HG03571 (cell line): ENCODE data around the gene BIRC2.
"Not testable (repeated sequence)": the region's sequence is repeated elsewhere in the genome, so short reads cannot be mapped to it uniquely, and the experiment has no call there.

Source experiments
- ATAC-seq: cut with Tn5 transposase; IDR thresholded peaks from one replicate; pipeline ENCODE4 v1.9.1; 2021; ENCODE audit not compliant: unreplicated experiment

BIRC2 gene

GRCh38 chr11:102322560-102322959 lies 24.5 kb upstream of the BIRC2 start:
- ATAC-seq = no peak

GRCh38 chr11:102323542-102324251 lies 23.3 kb upstream of the BIRC2 start:
- ATAC-seq = no peak

GRCh38 chr11:102325088-102325487 lies 21.9 kb upstream of the BIRC2 start:
- ATAC-seq = no peak

- ATAC-seq = no peak
Measured at GRCh38 chr11:102328748-102329147, 18.3 kb upstream of the BIRC2 start.

GRCh38 chr11:102330231-102330630 lies 16.8 kb upstream of the BIRC2 start:
- no peak for ATAC-seq

GRCh38 chr11:102331341-102331740 lies 15.7 kb upstream of the BIRC2 start:
- no peak for ATAC-seq

GRCh38 chr11:102332611-102332994 lies 14.4 kb upstream of the BIRC2 start:
- no peak for ATAC-seq

- no peak for ATAC-seq
Measured at GRCh38 chr11:102338479-102339010, 8.5 kb upstream of the BIRC2 start.

GRCh38 chr11:102341311-102341710 lies 5.7 kb upstream of the BIRC2 start:
- ATAC-seq = not testable (repeated sequence)

GRCh38 chr11:102341844-102342318 lies 5.1 kb upstream of the BIRC2 start:
- peak; percentile 36 for ATAC-seq

GRCh38 chr11:102343809-102344208 lies 3.2 kb upstream of the BIRC2 start:
- ATAC-seq = no peak

- no peak for ATAC-seq
Measured at GRCh38 chr11:102345904-102346303, 1.1 kb upstream of the BIRC2 start.

GRCh38 chr11:102346456-102346747 lies 612 bp upstream of the BIRC2 start:
- no peak for ATAC-seq

GRCh38 chr11:102347462-102348370 lies 702 bp downstream of the BIRC2 start:
- ATAC-seq = peak; percentile 14

- no peak for ATAC-seq
Measured at GRCh38 chr11:102357116-102357515, 10.1 kb downstream of the BIRC2 start.

GRCh38 chr11:102359372-102359771 lies 12.4 kb downstream of the BIRC2 start:
- ATAC-seq = no peak

GRCh38 chr11:102360681-102361080 lies 13.7 kb downstream of the BIRC2 start:
- ATAC-seq = no peak

- ATAC-seq = peak; percentile 98
Measured at GRCh38 chr11:102361086-102362031, 14.3 kb downstream of the BIRC2 start.

- ATAC-seq = no peak
Measured at GRCh38 chr11:102364991-102365390, 18.0 kb downstream of the BIRC2 start.

GRCh38 chr11:102367364-102367763 lies 20.4 kb downstream of the BIRC2 start:
- no peak for ATAC-seq

GRCh38 chr11:102368472-102368871 lies 21.5 kb downstream of the BIRC2 start:
- peak; percentile 100 for ATAC-seq
